SK-N-SH (cell line): ENCODE measurements around the gene BIRC3. TPM values are rescaled to one million over a fixed set of nuclear protein-coding genes. Genes with fewer than 3 reads are reported as not detected.

Source experiments
- CTCF ChIA-PET: fragments of 300-600, 350-600 bp; formaldehyde crosslinking; extraction: SDS; loops from one replicate; lab custom pipeline; 2021; lab: Yijun Ruan, JAX
- POLR2A ChIA-PET: fragments of 350-600 bp; sonication (Branson Sonifier 250); formaldehyde crosslinking; extraction: SDS; loops from one replicate; lab custom pipeline; 2020; ENCODE audit warnings: antibody characterized with exemption, inconsistent platforms; lab: Yijun Ruan, JAX
- DNase-seq: peaks from one replicate; pipeline ENCODE4 v3.0.0; 2012
- H2AFZ ChIP-seq: fragments of 200-600 bp; sonication (generic); 2 replicates; pipeline ENCODE4 v1.8.1; 2016; ENCODE audit warnings: antibody characterized with exemption, mild to moderate bottlenecking, low read depth
- H3F3A ChIP-seq: fragments of 200-600 bp; sonication (generic); replicated peaks from 2 replicates; pipeline ENCODE3; 2016; ENCODE audit warnings: antibody characterized with exemption, mild to moderate bottlenecking; ENCODE audit not compliant: insufficient read depth
- H3K27ac ChIP-seq, 2 experiments: fragments of 200-500 bp in 1 of 2; fragments of 200-600 bp in 1 of 2; sonication (Bioruptor generic) in 1 of 2; sonication (generic), shearing (Covaris generic) in 1 of 2; 2 replicates each; pipeline versions ENCODE4 v1.5.1 to v1.6.1; 2014 to 2016; ENCODE audit warnings: low read depth in 2 of 2, inconsistent platforms in 1 of 2, low read length in 1 of 2, mild to moderate bottlenecking in 1 of 2, mixed read lengths in 1 of 2
- H3K27me3 ChIP-seq: fragments of 200-600 bp; sonication (generic), shearing (Covaris generic); 2 replicates; pipeline ENCODE4 v1.6.1; 2016; ENCODE audit warnings: mixed run types; ENCODE audit not compliant: insufficient read depth
- H3K36me3 ChIP-seq, 2 experiments: fragments of 200-500 bp in 1 of 2; fragments of 200-600 bp in 1 of 2; sonication (Bioruptor generic) in 1 of 2; sonication (generic) in 1 of 2; replicated peaks in 1 of 2; 2 replicates each; pipeline versions ENCODE3 to v1.5.1; 2014 to 2016; ENCODE audit warnings: low read length in 1 of 2, mild to moderate bottlenecking in 1 of 2; ENCODE audit not compliant: insufficient read depth in 2 of 2, control insufficient read depth in 1 of 2
- H3K4me1 ChIP-seq, 2 experiments: fragments of 200-500 bp in 1 of 2; fragments of 200-600 bp in 1 of 2; sonication (Bioruptor generic) in 1 of 2; sonication (generic), shearing (Covaris generic) in 1 of 2; 2 replicates each; pipeline versions ENCODE4 v1.5.1 to v1.6.1; 2014 to 2016; ENCODE audit warnings: low read depth in 1 of 2, low read length in 1 of 2, mixed run types in 1 of 2; ENCODE audit not compliant: insufficient read depth in 2 of 2, control insufficient read depth in 1 of 2
- H3K4me2 ChIP-seq: fragments of 200-600 bp; sonication (generic), shearing (Covaris generic); 2 replicates; pipeline ENCODE4 v1.6.1; 2017; ENCODE audit warnings: mixed run types
- H3K4me3 ChIP-seq, 2 experiments: fragments of 200-500 bp in 1 of 2; fragments of 200-600 bp in 1 of 2; sonication (Bioruptor generic) in 1 of 2; sonication (generic), shearing (Covaris generic) in 1 of 2; 2 replicates each; pipeline versions ENCODE4 v1.5.1 to v1.8.1; 2014 to 2016; ENCODE audit warnings: low read depth in 2 of 2, inconsistent platforms in 1 of 2, low read length in 1 of 2, mild to moderate bottlenecking in 1 of 2, mixed read lengths in 1 of 2, moderate library complexity in 1 of 2
- H3K79me2 ChIP-seq: fragments of 200-600 bp; sonication (generic); 2 replicates; pipeline ENCODE4 v1.8.1; 2017; ENCODE audit warnings: mild to moderate bottlenecking; ENCODE audit not compliant: insufficient read depth
- H3K9ac ChIP-seq: fragments of 200-600 bp; sonication (generic); 2 replicates; pipeline ENCODE4 v1.6.1; 2017; ENCODE audit warnings: mixed run types
- H3K9me2 ChIP-seq: fragments of 200-600 bp; sonication (generic); 2 replicates; pipeline ENCODE4 v1.6.1; 2017; ENCODE audit warnings: mixed run types
- H3K9me3 ChIP-seq: fragments of 200-600 bp; sonication (generic); 2 replicates; pipeline ENCODE4 v1.6.1; 2017; ENCODE audit warnings: mixed run types, mild to moderate bottlenecking, moderate library complexity
- H4K20me1 ChIP-seq: fragments of 200-600 bp; sonication (generic); 2 replicates; pipeline ENCODE4 v1.6.1; 2017; ENCODE audit warnings: mild to moderate bottlenecking, mixed run types; ENCODE audit not compliant: insufficient read depth
- CHD2 ChIP-seq: fragments of 150-350 bp; IDR thresholded peaks from 2 replicates; pipeline ENCODE4 v1.6.1; 2018; ENCODE audit warnings: low read length; ENCODE audit not compliant: partially characterized antibody
- ELF1 ChIP-seq: IDR thresholded peaks from 2 replicates; pipeline ENCODE4 v1.4.0; 2012
- EZH2phosphoT487 ChIP-seq: fragments of 200-600 bp; sonication (generic); IDR thresholded peaks from 2 replicates; pipeline ENCODE4 v1.6.1; 2017; ENCODE audit warnings: low read depth, mixed run types, mild to moderate bottlenecking, antibody characterized with exemption, moderate library complexity, borderline replicate concordance
- FOSL2 ChIP-seq: IDR thresholded peaks from 2 replicates; pipeline ENCODE4 v1.4.0; 2012; ENCODE audit warnings: low read depth, mild to moderate bottlenecking, moderate library complexity, borderline replicate concordance
- IRF3 ChIP-seq: fragments of 150-350 bp; IDR thresholded peaks from 2 replicates; pipeline ENCODE4 v1.6.1; 2016; ENCODE audit warnings: mild to moderate bottlenecking, low read depth, low read length
- JUND ChIP-seq: IDR thresholded peaks from 2 replicates; pipeline ENCODE4 v1.4.0; 2012
- MEF2A ChIP-seq: IDR thresholded peaks from 2 replicates; pipeline ENCODE4 v1.4.0; 2012; ENCODE audit warnings: low read depth, borderline replicate concordance
- MXI1 ChIP-seq: IDR thresholded peaks from 2 replicates; pipeline ENCODE4 v1.6.1; 2012; ENCODE audit warnings: mild to moderate bottlenecking, low read depth, low read length, improper control_type of control experiment
- NFIC ChIP-seq: IDR thresholded peaks from 2 replicates; pipeline ENCODE4 v1.4.0; 2012; ENCODE audit warnings: borderline replicate concordance
- NRF1 ChIP-seq: IDR thresholded peaks from 2 replicates; pipeline ENCODE4 v1.6.1; 2012; ENCODE audit warnings: low read depth, mild to moderate bottlenecking, low read length
- RAD21 ChIP-seq: IDR thresholded peaks from 2 replicates; pipeline ENCODE4 v1.6.1; 2012; ENCODE audit warnings: mild to moderate bottlenecking, low read length
- RCOR1 ChIP-seq: fragments of 150-350 bp; IDR thresholded peaks from 2 replicates; pipeline ENCODE4 v1.6.1; 2017; ENCODE audit warnings: antibody characterized with exemption, low read length
- RFX5 ChIP-seq: IDR thresholded peaks from 2 replicates; pipeline ENCODE4 v1.6.1; 2012; ENCODE audit warnings: mild to moderate bottlenecking, improper control_type of control experiment, low read length
- RXRA ChIP-seq: IDR thresholded peaks from 2 replicates; pipeline ENCODE4 v1.4.0; 2012; ENCODE audit warnings: low read depth, mild to moderate bottlenecking, borderline replicate concordance
- TEAD4 ChIP-seq: IDR thresholded peaks from 2 replicates; pipeline ENCODE4 v1.4.0; 2012; ENCODE audit warnings: mild to moderate bottlenecking, borderline replicate concordance; ENCODE audit not compliant: insufficient read depth
- USF1 ChIP-seq: IDR thresholded peaks from 2 replicates; pipeline ENCODE4 v1.4.0; 2012; ENCODE audit warnings: low read depth, borderline replicate concordance
- YY1 ChIP-seq: IDR thresholded peaks from 2 replicates; pipeline ENCODE4 v1.4.0; 2012; ENCODE audit warnings: low read depth, mild to moderate bottlenecking
- WGBS: methylation state at CpG from one replicate; pipeline ENCODE4 v1.1.6; 2017; ENCODE audit warnings: low lambda C conversion rate; 5-methylcytosine and 5-hydroxymethylcytosine counted together
- polyA plus RNA-seq, 3 experiments: library from polyadenylated mRNA; depleted of rRNA; stranded (reverse); fragments of >200 nt; gene quantifications; 2 replicates each; pipeline ENCODE4 v1.2.3, GENCODE V29; 2012
- TF ChIP-seq, protein P1 (sequence below): IDR thresholded peaks from 2 replicates; pipeline ENCODE4 v1.4.0; 2012; ENCODE audit warnings: low read depth
- TF ChIP-seq, protein P2 (sequence below): IDR thresholded peaks from 2 replicates; pipeline ENCODE4 v1.6.1; 2012; ENCODE audit warnings: mild to moderate bottlenecking, low read depth, low read length, moderate library complexity
- TF ChIP-seq, protein P3 (sequence below): IDR thresholded peaks from 2 replicates; pipeline ENCODE4; 2012

The BIRC3 gene
- polyA plus RNA-seq, 1 of the 3 experiments (the other 2 are of a cell fraction): 0.46 TPM

GRCh38 chr11:102357116-102357515, 39.8 kb downstream of the BIRC3 start (continued):
- TF ChIP-seq FOSL2 (no peak), RFX5 (no peak), CHD2 (no peak), RXRA (no peak), JUND (no peak), USF1 (no peak)
- TF ChIP-seq, protein P1, sequence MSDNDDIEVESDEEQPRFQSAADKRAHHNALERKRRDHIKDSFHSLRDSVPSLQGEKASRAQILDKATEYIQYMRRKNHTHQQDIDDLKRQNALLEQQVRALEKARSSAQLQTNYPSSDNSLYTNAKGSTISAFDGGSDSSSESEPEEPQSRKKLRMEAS: no peak

- H4K20me1 ChIP-seq: peaks cover 14% of the 10 kb centered on the region
- H3K27ac ChIP-seq: no peak overlapping the region
- no peak overlapping the region for H3K4me2 ChIP-seq
- H3K9me3 ChIP-seq: peaks cover 6% of the 10 kb centered on the region; the same call in 1 of the 2 replicates
- 97% methylated on average over 3 of the region's 3 CpGs for WGBS
- no peak overlapping the region for H3K9ac ChIP-seq
- peaks cover 21% of the 10 kb centered on the region for H3F3A ChIP-seq
- peaks cover 51 to 86% of the 10 kb centered on the region in 2 experiments for H3K36me3 ChIP-seq
- no peak for TF ChIP-seq MEF2A
- TF ChIP-seq, protein P2, sequence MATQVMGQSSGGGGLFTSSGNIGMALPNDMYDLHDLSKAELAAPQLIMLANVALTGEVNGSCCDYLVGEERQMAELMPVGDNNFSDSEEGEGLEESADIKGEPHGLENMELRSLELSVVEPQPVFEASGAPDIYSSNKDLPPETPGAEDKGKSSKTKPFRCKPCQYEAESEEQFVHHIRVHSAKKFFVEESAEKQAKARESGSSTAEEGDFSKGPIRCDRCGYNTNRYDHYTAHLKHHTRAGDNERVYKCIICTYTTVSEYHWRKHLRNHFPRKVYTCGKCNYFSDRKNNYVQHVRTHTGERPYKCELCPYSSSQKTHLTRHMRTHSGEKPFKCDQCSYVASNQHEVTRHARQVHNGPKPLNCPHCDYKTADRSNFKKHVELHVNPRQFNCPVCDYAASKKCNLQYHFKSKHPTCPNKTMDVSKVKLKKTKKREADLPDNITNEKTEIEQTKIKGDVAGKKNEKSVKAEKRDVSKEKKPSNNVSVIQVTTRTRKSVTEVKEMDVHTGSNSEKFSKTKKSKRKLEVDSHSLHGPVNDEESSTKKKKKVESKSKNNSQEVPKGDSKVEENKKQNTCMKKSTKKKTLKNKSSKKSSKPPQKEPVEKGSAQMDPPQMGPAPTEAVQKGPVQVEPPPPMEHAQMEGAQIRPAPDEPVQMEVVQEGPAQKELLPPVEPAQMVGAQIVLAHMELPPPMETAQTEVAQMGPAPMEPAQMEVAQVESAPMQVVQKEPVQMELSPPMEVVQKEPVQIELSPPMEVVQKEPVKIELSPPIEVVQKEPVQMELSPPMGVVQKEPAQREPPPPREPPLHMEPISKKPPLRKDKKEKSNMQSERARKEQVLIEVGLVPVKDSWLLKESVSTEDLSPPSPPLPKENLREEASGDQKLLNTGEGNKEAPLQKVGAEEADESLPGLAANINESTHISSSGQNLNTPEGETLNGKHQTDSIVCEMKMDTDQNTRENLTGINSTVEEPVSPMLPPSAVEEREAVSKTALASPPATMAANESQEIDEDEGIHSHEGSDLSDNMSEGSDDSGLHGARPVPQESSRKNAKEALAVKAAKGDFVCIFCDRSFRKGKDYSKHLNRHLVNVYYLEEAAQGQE: no peak
- TF ChIP-seq EZH2phosphoT487: no peak
- TF ChIP-seq TEAD4: no peak
- no peak for TF ChIP-seq JUND
- TF ChIP-seq NRF1: no peak
- no peak for TF ChIP-seq NFIC
- TF ChIP-seq IRF3: no peak
- TF ChIP-seq, protein P3, sequence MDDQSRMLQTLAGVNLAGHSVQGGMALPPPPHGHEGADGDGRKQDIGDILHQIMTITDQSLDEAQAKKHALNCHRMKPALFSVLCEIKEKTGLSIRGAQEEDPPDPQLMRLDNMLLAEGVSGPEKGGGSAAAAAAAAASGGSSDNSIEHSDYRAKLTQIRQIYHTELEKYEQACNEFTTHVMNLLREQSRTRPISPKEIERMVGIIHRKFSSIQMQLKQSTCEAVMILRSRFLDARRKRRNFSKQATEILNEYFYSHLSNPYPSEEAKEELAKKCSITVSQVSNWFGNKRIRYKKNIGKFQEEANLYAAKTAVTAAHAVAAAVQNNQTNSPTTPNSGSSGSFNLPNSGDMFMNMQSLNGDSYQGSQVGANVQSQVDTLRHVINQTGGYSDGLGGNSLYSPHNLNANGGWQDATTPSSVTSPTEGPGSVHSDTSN: no peak
- TF ChIP-seq RAD21: no peak
- no peak for TF ChIP-seq ELF1
- TF ChIP-seq RCOR1: no peak
- TF ChIP-seq CHD2: no peak
- TF ChIP-seq MXI1: no peak
- TF ChIP-seq FOSL2: no peak
- no peak for TF ChIP-seq YY1
- ChIA-PET POLR2A (no interaction called here), CTCF (no interaction called here)
- H3K27me3 ChIP-seq: no peaks in the 10 kb centered on the region
- H3K4me1 ChIP-seq: peaks cover 0 to 5% of the 10 kb centered on the region in 2 experiments; a peak in 2 of 4 replicates
- peaks cover 87% of the 10 kb centered on the region for H3K79me2 ChIP-seq
- no peaks in the 10 kb centered on the region for H3K9me2 ChIP-seq
- H2AFZ ChIP-seq: no peak overlapping the region
- no peak for DNase-seq
- no peak overlapping the region for H3K4me3 ChIP-seq
Observed at GRCh38 chr11:102359372-102359771, 42.1 kb downstream of the BIRC3 start.
